ENCODE results near the gene CDH4. TPM values are rescaled to one million over a fixed set of nuclear protein-coding genes. Genes with fewer than 3 reads are reported as not detected.

CDH4 gene
- total and polyA plus RNA-seq, 2 donors (not counting 1 experiment from before 2014, with no cell fraction given), result not detected

- Mint-ChIP-seq H3K4me1 (no peaks in the 10 kb centered on the region), H3K27ac (no peak overlapping the region), H3K4me3 (no peak overlapping the region), H3K9me3 (ENCODE audit: insufficient read depth) (no peaks in the 10 kb centered on the region), H3K27me3 (no peaks in the 10 kb centered on the region)
- H3K9me3 ChIP-seq (ENCODE audit: control extremely low read depth in 1 of 3, control insufficient read depth in 2 of 3, insufficient read depth in 1 of 3, low read length in 2 of 3), result peaks cover 0 to 54% (median 0%) of the 10 kb centered on the region in 3 donors
- no peak overlapping the region for H2AFZ ChIP-seq (ENCODE audit: insufficient read depth, low read depth, low read length, poor library complexity, severe bottlenecking)
- H3K79me2 ChIP-seq (ENCODE audit: control insufficient read depth, insufficient read depth, low read length), result no peaks in the 10 kb centered on the region
- no peak for TF ChIP-seq CTCF (IDR thresholded peaks at IDR 0.05)
- no peak for TF ChIP-seq EZH2 (IDR thresholded peaks at IDR 0.05; ENCODE audit: borderline replicate concordance, insufficient read depth, low read depth, low read length, poor library complexity, severe bottlenecking)
- intact Hi-C loops (cut with micrococcal nuclease), result no loop called here
- CTCF ChIA-PET, result no interaction called here
- H4K20me1 ChIP-seq (ENCODE audit: control insufficient read depth, insufficient read depth, low read length, poor library complexity, severe bottlenecking), result no peaks in the 10 kb centered on the region
- 96% methylated on average over 17 of the region's 17 CpGs for WGBS (ENCODE audit: insufficient coverage)
- H3K4me3 ChIP-seq (ENCODE audit: control extremely low read depth in 1 of 5, extremely low read depth in 1 of 5, insufficient read depth in 1 of 5, low read depth in 2 of 5, low read length in 4 of 5), result no peak overlapping the region
- H3K27ac ChIP-seq (ENCODE audit: low read length in 2 of 2), result no peak overlapping the region
- no peaks in the 10 kb centered on the region for H3K36me3 ChIP-seq (replicated peaks in 1 of 2; ENCODE audit: control extremely low read depth in 1 of 2, control insufficient read depth in 1 of 2, extremely low read depth in 1 of 2, insufficient read depth in 2 of 2, low read length in 1 of 2)
- H3K4me2 ChIP-seq (replicated peaks; ENCODE audit: low read depth, low read length, poor library complexity, severe bottlenecking), result no peak overlapping the region
- ATAC-seq (ENCODE audit: low read depth) (no peak), DNase-seq (no peak)
- no peaks in the 10 kb centered on the region for H3K4me1 ChIP-seq (ENCODE audit: control insufficient read depth in 2 of 2, insufficient read depth in 2 of 2, low read length in 2 of 2)
- no peak overlapping the region for H3K9ac ChIP-seq (ENCODE audit: low read length)
- POLR2A ChIA-PET, result no interaction called here
- H3K27me3 ChIP-seq (replicated peaks in 1 of 4; ENCODE audit: control extremely low read depth in 1 of 4, control insufficient read depth in 3 of 4, insufficient read depth in 4 of 4, low read length in 3 of 4), result no peaks in the 10 kb centered on the region
Measured at GRCh38 chr20:61297986-61298385, 45.9 kb downstream of the CDH4 start.

- Histone ChIP-seq H3K27me3 (replicated peaks in 1 of 4; ENCODE audit: control extremely low read depth in 1 of 4, control insufficient read depth in 3 of 4, insufficient read depth in 4 of 4, low read length in 3 of 4) (no peaks in the 10 kb centered on the region), H3K4me1 (ENCODE audit: control insufficient read depth in 2 of 2, insufficient read depth in 2 of 2, low read length in 2 of 2) (no peaks in the 10 kb centered on the region), H3K27ac (ENCODE audit: low read length in 2 of 2) (no peak overlapping the region), H3K4me2 (replicated peaks; ENCODE audit: low read depth, low read length, poor library complexity, severe bottlenecking) (no peak overlapping the region), H3K4me3 (ENCODE audit: control extremely low read depth in 1 of 5, extremely low read depth in 1 of 5, insufficient read depth in 1 of 5, low read depth in 2 of 5, low read length in 4 of 5) (no peak overlapping the region), H4K20me1 (ENCODE audit: control insufficient read depth, insufficient read depth, low read length, poor library complexity, severe bottlenecking) (no peaks in the 10 kb centered on the region), H3K36me3 (replicated peaks in 1 of 2; ENCODE audit: control extremely low read depth in 1 of 2, control insufficient read depth in 1 of 2, extremely low read depth in 1 of 2, insufficient read depth in 2 of 2, low read length in 1 of 2) (no peaks in the 10 kb centered on the region), H3K9me3 (ENCODE audit: control extremely low read depth in 1 of 3, control insufficient read depth in 2 of 3, insufficient read depth in 1 of 3, low read length in 2 of 3) (peaks cover 0 to 54% (median 0%) of the 10 kb centered on the region in 3 donors), H3K9ac (ENCODE audit: low read length) (no peak overlapping the region), H2AFZ (ENCODE audit: insufficient read depth, low read depth, low read length, poor library complexity, severe bottlenecking) (no peak overlapping the region), H3K79me2 (ENCODE audit: control insufficient read depth, insufficient read depth, low read length) (no peaks in the 10 kb centered on the region)
- ChIA-PET POLR2A (no interaction called here), CTCF (no interaction called here)
- TF ChIP-seq CTCF (IDR thresholded peaks at IDR 0.05) (no peak), EZH2 (IDR thresholded peaks at IDR 0.05; ENCODE audit: borderline replicate concordance, insufficient read depth, low read depth, low read length, poor library complexity, severe bottlenecking) (no peak)
- Mint-ChIP-seq H3K27ac (no peak overlapping the region), H3K27me3 (no peaks in the 10 kb centered on the region), H3K9me3 (ENCODE audit: insufficient read depth) (no peaks in the 10 kb centered on the region), H3K4me3 (no peak overlapping the region), H3K4me1 (no peaks in the 10 kb centered on the region)
- WGBS (ENCODE audit: insufficient coverage), result 100% methylated on average over 2 of the region's 6 CpGs
- no peak for ATAC-seq (ENCODE audit: low read depth)
- DNase-seq, result no peak
- intact Hi-C loops (cut with micrococcal nuclease), result no loop called here
Measured at GRCh38 chr20:61298661-61299060, 46.6 kb downstream of the CDH4 start.

All from B cell (primary cell).